ENCODE measurements around the gene NEDD1.

Gene NEDD1

DNA sequence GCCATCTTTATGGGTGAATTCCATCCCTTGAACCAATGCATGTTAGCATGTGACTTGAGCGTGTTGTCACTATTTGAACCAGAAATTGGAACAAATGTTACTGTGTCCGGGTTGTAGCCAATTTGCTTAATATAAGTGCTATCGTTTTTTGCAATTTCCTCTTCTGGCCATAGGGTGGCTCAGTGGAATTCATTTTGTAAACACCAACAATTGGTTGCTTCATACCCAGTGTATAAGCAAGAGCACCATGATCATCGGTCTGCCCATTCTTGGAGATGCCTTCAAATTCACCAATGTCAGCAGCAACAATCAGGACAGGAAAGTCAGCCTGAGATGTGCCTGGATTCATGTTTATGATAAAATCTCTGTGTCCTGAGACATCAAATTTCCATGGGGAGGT, 5.0 kb upstream of the NEDD1 start:
- no peak for DNase-seq

- DNase-seq = no peak
Measured at GRCh38 chr12:96906498-96906848, 584 bp upstream of the NEDD1 start.

DNA sequence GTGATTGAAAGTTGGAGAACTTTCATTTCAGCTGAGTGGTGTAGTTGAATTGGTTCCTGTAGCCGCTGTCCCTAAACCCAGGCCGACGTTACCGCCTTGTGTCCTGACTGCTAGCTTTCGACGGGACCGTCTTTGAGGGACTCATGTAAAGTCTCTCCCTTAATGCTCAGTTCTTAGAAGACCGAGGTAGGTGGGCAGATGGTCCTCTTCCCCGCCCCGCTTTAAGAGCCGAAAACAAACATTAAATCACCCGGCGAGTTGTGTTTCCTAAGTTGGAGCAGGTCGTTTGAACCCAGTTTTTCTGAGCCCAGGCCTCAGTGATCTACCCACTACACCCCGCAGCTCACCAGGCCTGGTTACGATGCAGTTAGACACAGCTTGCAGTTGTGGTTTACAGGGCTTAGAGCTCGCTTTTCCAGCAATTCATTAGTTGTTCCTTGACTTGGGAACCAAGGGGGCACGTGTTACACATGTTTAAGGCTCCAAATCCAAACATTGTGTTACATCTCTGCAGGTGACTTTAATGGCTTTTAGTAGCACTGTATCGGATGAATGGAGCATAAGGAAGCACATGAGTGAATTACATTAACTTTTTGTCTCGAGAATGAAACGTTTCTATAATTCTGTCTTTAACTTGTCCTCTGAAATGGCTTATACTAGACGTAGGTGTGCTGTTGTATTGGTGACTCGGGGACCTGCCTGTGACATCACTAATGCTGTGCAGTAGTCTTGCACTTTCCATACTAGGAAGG, 790 bp downstream of the NEDD1 start:
- DNase-seq = peak; percentile 38

GRCh38 chr12:96908423-96908675, 1.3 kb downstream of the NEDD1 start:
- no peak for DNase-seq

DNA sequence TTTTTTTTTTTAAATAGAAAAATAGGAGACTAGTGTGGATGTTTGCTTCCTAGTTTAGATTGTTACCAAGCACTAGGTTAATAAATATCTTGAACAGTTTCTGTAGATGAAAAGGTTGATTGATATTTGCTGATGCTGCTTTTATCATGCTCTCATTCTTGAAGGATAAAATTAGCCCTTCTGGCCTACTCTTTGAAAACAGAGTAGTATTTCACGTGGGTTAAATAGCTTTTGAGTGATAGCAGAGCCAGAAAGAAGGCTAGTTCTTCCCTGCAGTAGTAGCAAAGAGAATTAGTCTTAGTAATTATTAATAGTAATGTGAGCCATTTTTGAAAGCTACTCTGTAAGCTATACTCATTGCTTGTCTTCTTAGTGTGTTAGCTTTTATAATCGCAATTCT, 5.2 kb downstream of the NEDD1 start:
- DNase-seq = no peak

DNA sequence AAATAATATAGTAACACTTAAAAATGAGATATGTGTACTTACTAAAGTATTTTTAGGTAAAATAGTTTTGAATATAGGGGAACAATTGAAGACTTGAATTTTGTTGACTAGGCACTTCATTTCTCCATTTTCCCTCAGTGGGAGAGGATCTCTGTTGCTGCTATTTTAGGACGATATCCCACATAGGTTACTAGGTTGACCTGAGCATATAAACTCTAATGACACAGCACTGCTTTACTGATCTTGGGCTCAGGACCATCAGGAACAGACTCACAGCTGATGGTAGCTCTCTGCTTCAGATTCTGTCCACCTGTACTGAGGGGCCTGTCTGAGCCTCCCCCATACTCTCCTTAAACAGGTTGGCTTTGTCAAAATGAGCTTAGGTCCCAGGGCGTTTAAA, 5.9 kb downstream of the NEDD1 start:
- DNase-seq = no peak

DNA sequence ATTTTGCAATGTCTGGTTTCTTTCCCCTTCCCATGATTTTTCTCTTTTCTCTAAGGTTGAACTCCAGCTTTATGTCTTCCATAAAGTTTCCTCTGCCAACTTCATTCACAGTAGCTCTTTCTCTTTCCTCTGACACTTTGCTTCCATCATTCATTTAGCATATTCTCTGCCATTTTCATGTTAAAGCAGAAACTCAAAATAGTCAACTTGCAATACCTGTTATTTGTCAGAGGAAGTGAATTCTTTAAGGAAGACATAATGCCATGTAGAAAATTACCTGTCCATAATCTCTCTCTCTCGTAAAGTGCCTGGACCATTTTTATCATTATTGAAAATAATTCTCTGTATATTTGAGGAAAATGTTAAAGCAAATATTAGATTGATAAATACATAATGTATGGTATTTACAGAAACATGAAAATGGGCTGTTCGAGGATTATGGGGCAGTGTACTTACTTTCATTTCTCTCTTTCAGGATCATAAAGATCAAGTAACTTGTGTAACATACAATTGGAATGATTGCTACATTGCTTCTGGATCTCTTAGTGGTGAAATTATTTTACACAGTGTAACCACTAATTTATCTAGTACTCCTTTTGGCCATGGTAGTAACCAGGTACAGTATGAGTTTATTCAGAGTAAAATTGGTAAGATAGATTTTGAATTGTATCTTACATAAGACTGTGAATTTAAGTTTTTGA, 12.6 kb downstream of the NEDD1 start:
- DNase-seq = no peak

DNA sequence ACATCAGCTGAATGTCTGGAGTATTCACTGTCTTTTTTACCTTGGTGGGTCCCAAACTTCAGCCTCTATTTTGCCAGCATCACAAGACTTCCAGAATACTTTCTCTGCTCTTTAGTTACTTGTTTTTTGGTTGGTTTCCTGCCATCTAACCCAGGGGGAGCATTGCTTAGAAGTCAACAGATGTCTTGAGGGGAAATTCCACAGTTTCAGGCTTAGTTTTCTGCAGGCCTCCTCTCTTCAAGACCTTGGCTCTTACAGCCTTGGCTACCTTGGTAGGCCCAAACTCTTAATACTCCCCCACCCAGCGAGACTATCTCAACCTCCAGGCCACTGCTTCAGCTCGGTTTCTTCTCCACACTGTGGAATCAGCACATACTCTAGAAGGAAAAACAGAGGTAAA, 41.7 kb downstream of the NEDD1 start:
- no peak for DNase-seq

DNA sequence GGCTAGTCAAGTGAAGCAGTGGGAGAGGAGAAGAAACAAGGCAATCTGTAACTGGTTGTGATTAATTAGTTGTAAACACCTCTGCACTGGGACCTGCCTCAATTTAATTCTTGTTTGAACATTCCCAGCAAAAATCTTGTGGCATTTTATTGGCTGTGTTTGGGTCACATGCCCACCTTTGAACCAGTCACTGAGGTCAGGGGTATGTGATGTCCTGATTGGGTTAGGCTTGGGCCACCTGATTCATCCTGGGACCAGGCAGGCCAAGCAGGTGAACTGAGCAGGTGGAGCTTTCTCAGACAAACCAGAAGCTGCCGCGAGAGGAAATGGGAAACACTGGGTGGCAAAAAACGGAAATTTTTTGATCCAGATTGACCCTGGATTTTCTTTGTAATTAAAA, 72.5 kb downstream of the NEDD1 start:
- DNase-seq = no peak

- DNase-seq = peak; percentile 25
Measured at GRCh38 chr12:96980991-96981414, 73.9 kb downstream of the NEDD1 start.

DNA sequence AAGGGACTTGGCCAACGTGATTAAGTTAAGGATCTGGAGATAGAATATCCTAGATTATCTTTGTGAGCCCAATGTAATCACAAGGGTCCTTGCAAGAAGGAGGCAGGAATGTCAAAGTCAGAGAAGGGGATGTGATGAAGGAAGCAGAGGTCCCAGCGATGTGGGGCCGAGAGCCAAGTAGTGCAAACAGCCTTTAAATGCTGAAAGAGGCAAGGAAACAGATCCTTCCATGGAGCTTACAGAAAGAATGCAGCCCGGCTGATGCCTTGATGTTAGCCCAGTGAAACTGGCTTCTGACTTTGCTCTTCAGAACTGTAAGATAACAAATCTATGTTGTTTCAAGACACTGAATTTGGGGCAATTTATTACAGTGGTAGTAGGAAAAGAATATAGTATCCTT, 74.9 kb downstream of the NEDD1 start:
- DNase-seq = no peak

DNA sequence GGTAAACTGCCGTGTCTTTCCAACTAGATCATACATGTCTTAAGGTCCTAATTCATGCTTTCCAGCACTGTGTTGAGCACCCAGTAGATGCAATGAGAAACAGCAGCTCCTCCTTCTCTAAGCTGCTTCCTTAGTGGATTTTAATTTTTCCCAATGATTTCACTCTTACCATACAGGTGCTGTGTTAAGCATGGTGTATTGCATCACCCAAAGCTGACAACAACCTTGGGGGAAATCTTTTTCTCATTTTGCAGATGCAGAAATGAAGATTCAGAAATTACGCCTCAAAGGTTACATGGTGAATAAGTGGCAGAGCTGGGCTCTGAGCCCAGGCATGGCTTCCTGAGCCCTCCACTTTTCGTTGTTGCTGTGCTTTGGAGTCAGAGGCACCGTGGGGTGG, 75.6 kb downstream of the NEDD1 start:
- no peak for DNase-seq

- DNase-seq = peak; percentile 65
Measured at GRCh38 chr12:96985515-96986362, 78.7 kb downstream of the NEDD1 start.

GRCh38 chr12:96986883-96987523, 79.9 kb downstream of the NEDD1 start:
- DNase-seq = peak; percentile 68

GRCh38 chr12:96988919-96989318, 81.9 kb downstream of the NEDD1 start:
- DNase-seq = no peak

- peak; percentile 65 for DNase-seq
Measured at GRCh38 chr12:96989916-96990315, 82.9 kb downstream of the NEDD1 start.

DNA sequence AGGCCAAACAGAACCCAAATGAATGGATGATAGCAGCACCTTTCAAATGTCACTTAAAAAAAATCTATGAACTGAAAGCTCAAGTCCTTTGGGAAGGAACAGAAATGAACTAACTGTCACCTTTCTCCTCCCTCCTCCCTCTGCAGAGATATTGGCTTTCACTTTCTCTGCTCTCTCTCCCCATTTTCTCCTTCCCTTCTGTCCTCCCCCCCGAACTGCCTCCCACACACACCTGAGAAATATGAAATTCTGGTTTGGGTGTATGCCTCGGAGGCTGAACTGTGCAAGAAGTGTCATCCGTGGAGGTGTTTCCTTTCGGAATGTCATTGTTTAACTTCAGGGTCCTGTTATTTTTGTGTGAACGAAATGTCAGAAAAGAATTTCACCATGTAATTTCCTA, 87.8 kb downstream of the NEDD1 start:
- no peak for DNase-seq

- DNase-seq = no peak
Measured at GRCh38 chr12:96995861-96996260, 88.8 kb downstream of the NEDD1 start.

DNA sequence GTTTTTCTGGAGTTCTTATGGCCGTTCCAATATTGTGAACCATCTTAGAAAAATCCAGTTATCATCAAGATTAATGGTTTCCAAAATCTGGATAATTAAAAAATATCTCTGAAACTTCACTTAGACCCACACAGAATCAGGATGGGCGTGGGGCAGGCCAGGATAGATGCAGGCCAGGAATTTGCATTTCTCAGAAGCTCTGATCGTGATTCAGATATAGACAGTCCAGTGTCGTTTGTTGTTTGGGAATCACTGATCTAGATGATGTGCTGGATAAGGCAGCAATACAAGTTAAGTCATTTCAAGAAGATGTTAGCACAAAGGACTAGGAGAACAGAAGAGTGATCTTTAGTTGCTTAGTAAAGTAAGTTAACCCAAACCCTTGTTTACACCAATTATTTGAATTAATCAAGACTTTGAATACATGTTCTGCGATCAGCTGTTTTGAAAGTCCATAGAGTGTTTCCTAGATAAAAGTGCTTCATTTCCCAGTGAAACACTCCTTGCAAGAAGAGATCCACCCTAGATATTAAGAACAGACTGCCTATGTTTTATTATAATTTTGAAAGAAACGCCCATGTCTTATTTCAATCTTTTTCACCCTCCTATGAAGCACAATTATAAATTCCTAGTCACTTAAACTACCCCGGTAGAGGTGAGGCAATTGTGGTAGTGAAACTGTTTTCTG, 90.9 kb downstream of the NEDD1 start:
- no peak for DNase-seq

DNA sequence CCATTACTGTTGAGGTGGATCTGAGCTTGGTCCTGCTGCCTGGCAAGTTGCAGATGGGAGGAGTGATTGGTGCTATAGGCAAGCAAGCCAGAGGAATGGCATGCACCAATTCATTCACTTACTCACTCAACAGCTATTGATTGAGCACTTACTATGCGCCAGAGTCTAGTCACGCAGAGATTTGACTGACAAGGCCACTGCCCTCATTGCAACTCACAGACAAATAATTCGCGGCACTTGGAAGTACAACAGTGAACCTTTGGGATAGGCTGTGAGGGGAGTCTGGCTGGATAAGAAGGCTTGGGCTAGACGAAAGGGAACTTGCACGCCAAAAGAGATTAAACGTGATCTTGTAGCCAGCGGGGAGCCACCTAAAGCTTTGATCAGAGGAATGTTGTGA, 96.2 kb downstream of the NEDD1 start:
- DNase-seq = no peak
